Stimulated activated CD4-positive, alpha-beta T cell treated with anti-CD3 and anti-CD28 coated beads, Interleukin-12 subunit alpha, Interleukin-12 subunit beta, amount 100 ng/mL, for 24 hours (primary cell): ENCODE measurements around the gene SPATS2.

Source experiments
- DNase-seq, 2 experiments: peaks; one replicate each; pipeline ENCODE4 v3.0.0-alpha.2; 2020; ENCODE audit warnings: low read depth in 2 of 2

Gene SPATS2

GRCh38 chr12:49540229-49541139 lies 173.2 kb downstream of the SPATS2 start:
- DNase-seq = no peak

- no peak for DNase-seq
Observed at GRCh38 chr12:49541140-49541861, 174.0 kb downstream of the SPATS2 start.

- no peak for DNase-seq
Observed at GRCh38 chr12:49541911-49542505, 174.7 kb downstream of the SPATS2 start.

GRCh38 chr12:49542592-49543160 lies 175.4 kb downstream of the SPATS2 start:
- no peak for DNase-seq

- DNase-seq = no peak
Observed at GRCh38 chr12:49543221-49543913, 176.1 kb downstream of the SPATS2 start.

GRCh38 chr12:49543914-49544815 lies 176.9 kb downstream of the SPATS2 start:
- DNase-seq = no peak

- no peak for DNase-seq
Observed at GRCh38 chr12:49545815-49546214, 178.6 kb downstream of the SPATS2 start.

GRCh38 chr12:49546481-49546880 lies 179.2 kb downstream of the SPATS2 start:
- DNase-seq = no peak

- no peak for DNase-seq
Observed at GRCh38 chr12:49547090-49547690, 179.9 kb downstream of the SPATS2 start.

GRCh38 chr12:49548481-49548821 lies 181.2 kb downstream of the SPATS2 start:
- no peak for DNase-seq

GRCh38 chr12:49548822-49549648 lies 181.8 kb downstream of the SPATS2 start:
- DNase-seq = no peak

GRCh38 chr12:49549735-49550692 lies 182.8 kb downstream of the SPATS2 start:
- DNase-seq = no peak

- DNase-seq = no peak
Observed at GRCh38 chr12:49550693-49551252, 183.5 kb downstream of the SPATS2 start.

GRCh38 chr12:49552014-49552413 lies 184.8 kb downstream of the SPATS2 start:
- no peak for DNase-seq

GRCh38 chr12:49552425-49552824 lies 185.2 kb downstream of the SPATS2 start:
- DNase-seq = no peak

GRCh38 chr12:49552899-49553298 lies 185.6 kb downstream of the SPATS2 start:
- DNase-seq = no peak

GRCh38 chr12:49553512-49554088 lies 186.3 kb downstream of the SPATS2 start:
- no peak for DNase-seq
